Breast epithelium (tissue), 4 donors: Measurements from ENCODE around the gene TNP2. TPM values are rescaled to one million over a fixed set of nuclear protein-coding genes. Genes with fewer than 3 reads are reported as not detected.

Experiments used
- DNase-seq, 2 donors: peaks; one replicate each; pipeline ENCODE4 v3.0.0-alpha.2; 2019; ENCODE audit warnings: low spot score in 2 of 2
- H3K27ac ChIP-seq, 2 donors: fragments of 200-600 bp; sonication (generic) in 1 of 2; one replicate each; pipeline ENCODE4 v1.5.1; 2016 to 2019; ENCODE audit warnings: mild to moderate bottlenecking in 1 of 2
- H3K27me3 ChIP-seq, 2 donors: fragments of 200-600 bp; sonication (generic) in 1 of 2; one replicate each; pipeline versions ENCODE4 v1.5.1 to v1.6.0; 2017 to 2019; ENCODE audit warnings: control low read depth in 1 of 2, mild to moderate bottlenecking in 1 of 2
- H3K36me3 ChIP-seq: fragments of 200-600 bp; one replicate; pipeline ENCODE4 v1.5.1; 2019
- H3K4me1 ChIP-seq, 2 donors: fragments of 200-600 bp; sonication (generic); one replicate each; pipeline ENCODE4 v1.5.1; 2016 to 2019; ENCODE audit warnings: control low read depth in 1 of 2
- H3K4me3 ChIP-seq, 3 donors: fragments of 200-600 bp; sonication (generic); 1 replicate in 2 of 3; 2 replicates in 1 of 3; pipeline ENCODE4 v1.5.1; 2016 to 2019; ENCODE audit warnings: mild to moderate bottlenecking in 3 of 3, moderate library complexity in 2 of 3
- H3K9me3 ChIP-seq, 2 donors: fragments of 200-600 bp; sonication (generic) in 1 of 2; one replicate each; pipeline ENCODE4 v1.5.1; 2016 to 2019; ENCODE audit warnings: control low read depth in 1 of 2
- POLR2A ChIP-seq: fragments of 450-650 bp; IDR thresholded peaks from one replicate; pipeline ENCODE4 v1.6.1; 2016; ENCODE audit warnings: antibody characterized with exemption, mild to moderate bottlenecking, moderate library complexity
- POLR2AphosphoS5 ChIP-seq, 3 donors: sonication (generic); formaldehyde crosslinking; IDR thresholded peaks; one replicate each; pipeline ENCODE4 v1.6.1; 2017; ENCODE audit warnings: antibody characterized with exemption in 3 of 3
- intact Hi-C: fragments of 100-400 bp; cut with DNase I; formaldehyde crosslinking; loops from one replicate; pipeline ENCODE4 v1.15.1; 2023; ENCODE audit warnings: low total_unique reads
- total RNA-seq, 3 donors: library from RNA; depleted of rRNA; stranded (reverse); fragments of >200 nt; gene quantifications; one replicate each; pipeline ENCODE4 v1.1.0, GENCODE V29; 2016
- TF ChIP-seq, protein P1 (sequence below), 3 donors: fragments of 450-650 bp; IDR thresholded peaks; one replicate each; pipeline ENCODE4 v1.5.1; 2016 to 2017; ENCODE audit warnings: antibody characterized with exemption in 3 of 3, mild to moderate bottlenecking in 3 of 3, moderate library complexity in 3 of 3

Gene TNP2
- total RNA-seq, 3 donors from 2014 or later: not detected

DNA sequence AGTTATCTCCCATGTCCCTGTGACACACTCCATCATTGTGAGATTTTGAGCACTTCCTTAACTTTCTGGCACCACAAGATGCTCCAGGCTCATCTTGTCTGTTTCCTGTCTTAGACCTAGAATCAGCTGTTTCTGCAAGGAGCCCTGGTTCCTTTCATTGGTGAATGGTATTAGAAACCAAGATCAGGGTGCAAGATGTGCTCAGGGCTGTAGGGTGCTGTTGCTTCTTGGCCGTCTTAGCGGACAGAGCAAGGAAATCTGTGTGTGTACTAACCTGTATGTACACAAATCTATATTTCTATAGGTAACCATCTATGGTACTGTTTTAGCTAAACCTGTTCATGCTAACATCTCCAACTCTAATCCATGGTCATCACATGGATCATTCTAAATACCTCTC lies 20.1 kb upstream of the TNP2 start:
- no peak overlapping the region for H3K27ac ChIP-seq
- H3K27me3 ChIP-seq: no peaks in the 10 kb centered on the region
- intact Hi-C loops: no loop called here
- no peaks in the 10 kb centered on the region for H3K4me1 ChIP-seq
- H3K36me3 ChIP-seq: no peaks in the 10 kb centered on the region
- TF ChIP-seq POLR2AphosphoS5 (IDR thresholded peaks at IDR 0.05): no peak
- no peak for TF ChIP-seq POLR2A
- TF ChIP-seq, protein P1, sequence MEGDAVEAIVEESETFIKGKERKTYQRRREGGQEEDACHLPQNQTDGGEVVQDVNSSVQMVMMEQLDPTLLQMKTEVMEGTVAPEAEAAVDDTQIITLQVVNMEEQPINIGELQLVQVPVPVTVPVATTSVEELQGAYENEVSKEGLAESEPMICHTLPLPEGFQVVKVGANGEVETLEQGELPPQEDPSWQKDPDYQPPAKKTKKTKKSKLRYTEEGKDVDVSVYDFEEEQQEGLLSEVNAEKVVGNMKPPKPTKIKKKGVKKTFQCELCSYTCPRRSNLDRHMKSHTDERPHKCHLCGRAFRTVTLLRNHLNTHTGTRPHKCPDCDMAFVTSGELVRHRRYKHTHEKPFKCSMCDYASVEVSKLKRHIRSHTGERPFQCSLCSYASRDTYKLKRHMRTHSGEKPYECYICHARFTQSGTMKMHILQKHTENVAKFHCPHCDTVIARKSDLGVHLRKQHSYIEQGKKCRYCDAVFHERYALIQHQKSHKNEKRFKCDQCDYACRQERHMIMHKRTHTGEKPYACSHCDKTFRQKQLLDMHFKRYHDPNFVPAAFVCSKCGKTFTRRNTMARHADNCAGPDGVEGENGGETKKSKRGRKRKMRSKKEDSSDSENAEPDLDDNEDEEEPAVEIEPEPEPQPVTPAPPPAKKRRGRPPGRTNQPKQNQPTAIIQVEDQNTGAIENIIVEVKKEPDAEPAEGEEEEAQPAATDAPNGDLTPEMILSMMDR (IDR thresholded peaks at IDR 0.05): no peak
- H3K9me3 ChIP-seq: no peaks in the 10 kb centered on the region
- no peak for DNase-seq
- H3K4me3 ChIP-seq: no peak overlapping the region

DNA sequence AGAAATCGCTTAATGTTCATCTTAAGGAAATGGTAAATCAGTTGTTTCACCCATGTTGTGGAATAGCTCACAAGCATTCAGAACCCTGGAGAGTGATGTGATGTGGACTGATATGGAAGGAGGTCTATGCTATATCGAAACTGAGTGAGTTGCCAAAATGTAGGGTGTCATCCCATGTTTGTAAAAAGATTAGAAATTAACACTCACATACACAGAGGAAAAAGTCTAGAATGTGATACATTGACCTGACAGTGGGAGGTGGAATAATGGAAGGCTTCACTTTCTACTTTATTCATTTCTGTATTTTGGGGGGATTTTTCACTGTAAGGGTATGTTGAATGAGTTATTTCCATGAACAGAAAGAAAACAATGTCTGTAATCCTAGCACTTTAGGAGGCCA lies 16.7 kb upstream of the TNP2 start:
- DNase-seq: no peak
- Histone ChIP-seq H3K9me3 (no peaks in the 10 kb centered on the region), H3K27ac (no peak overlapping the region), H3K4me1 (no peaks in the 10 kb centered on the region), H3K36me3 (no peaks in the 10 kb centered on the region), H3K27me3 (no peaks in the 10 kb centered on the region), H3K4me3 (no peak overlapping the region)
- intact Hi-C loops: no loop called here
- no peak for TF ChIP-seq POLR2A

DNA sequence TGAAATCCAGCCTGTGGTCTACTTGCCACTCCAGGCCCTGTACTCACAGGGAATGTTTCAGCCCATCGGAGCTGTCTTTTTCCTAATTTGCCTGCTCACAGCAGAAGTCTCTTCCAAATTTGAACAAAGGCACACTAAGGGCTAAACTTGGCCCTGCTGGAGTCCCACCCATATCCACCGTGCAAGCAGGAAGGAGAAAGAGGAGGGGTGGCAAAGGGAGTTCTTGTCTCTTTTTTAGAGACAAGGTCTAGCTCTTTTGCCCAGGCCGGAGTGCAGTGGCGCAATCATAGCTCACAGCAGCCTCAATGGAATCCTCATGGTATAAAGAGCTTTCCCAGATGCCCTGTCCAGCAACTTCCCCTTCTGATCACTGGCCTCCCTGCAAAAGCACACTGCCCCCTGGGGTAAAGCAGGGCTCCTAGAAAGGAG lies 14.7 kb upstream of the TNP2 start:
- intact Hi-C loops: no loop called here
- no peaks in the 10 kb centered on the region for H3K27me3 ChIP-seq
- TF ChIP-seq POLR2AphosphoS5 (IDR thresholded peaks at IDR 0.05): no peak
- TF ChIP-seq POLR2A: no peak
- TF ChIP-seq, protein P1 (IDR thresholded peaks at IDR 0.05): no peak
- H3K4me1 ChIP-seq: no peaks in the 10 kb centered on the region
- no peak for DNase-seq
- H3K9me3 ChIP-seq: no peaks in the 10 kb centered on the region
- H3K27ac ChIP-seq: no peak overlapping the region
- no peaks in the 10 kb centered on the region for H3K36me3 ChIP-seq
- no peak overlapping the region for H3K4me3 ChIP-seq

DNA sequence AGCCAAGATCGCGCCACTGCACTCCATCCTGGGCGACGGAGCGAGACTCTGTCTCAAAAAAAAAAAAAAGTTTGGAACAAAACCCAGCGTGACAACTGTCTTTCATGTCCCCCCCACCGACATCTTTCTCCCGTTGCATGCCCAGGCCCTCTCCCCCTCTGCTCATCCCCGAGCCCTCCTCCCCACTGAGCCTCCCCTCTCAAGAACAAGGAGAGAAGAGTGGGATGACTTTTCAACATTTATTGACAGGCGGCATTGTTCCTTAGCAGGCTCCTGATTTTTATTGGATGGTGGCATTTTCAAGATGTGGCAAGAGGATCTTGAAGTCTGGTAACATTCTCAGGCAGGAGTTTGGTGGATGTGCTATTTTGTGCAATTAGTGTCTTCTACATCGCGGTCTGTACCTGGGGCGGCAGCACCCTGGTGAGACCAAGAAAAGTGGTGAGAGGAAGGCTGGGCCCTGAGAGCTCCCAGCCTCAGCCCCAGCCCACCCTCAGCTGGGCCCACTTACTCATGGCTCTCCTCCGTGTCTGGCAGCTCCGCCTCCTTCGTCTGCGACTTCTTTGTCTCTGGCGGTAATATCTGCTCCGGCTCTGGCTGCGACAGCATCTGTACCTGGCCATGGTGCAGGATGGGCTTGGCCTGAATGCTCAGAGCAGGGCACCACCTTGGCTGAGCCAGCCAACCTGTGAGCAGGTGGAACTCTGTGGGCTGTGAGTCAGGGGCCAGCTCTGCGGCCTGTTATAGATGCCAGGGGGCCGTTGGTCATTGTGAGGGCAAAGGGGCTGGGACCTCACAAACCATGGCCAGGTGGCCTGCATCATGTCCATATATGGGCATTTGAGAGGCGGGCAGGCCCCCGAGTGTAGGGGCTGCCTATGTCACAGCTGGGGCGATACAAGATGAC lies 11.7 kb upstream of the TNP2 start, which contains the start of gene PRM1:
Gene PRM1, minus strand, starts transcription at position 715 of the 907 bp plus-strand sequence. Its CDS starts 92 bp downstream, at position 623.
- Histone ChIP-seq H3K9me3 (no peaks in the 10 kb centered on the region), H3K27me3 (no peaks in the 10 kb centered on the region), H3K4me1 (no peaks in the 10 kb centered on the region), H3K36me3 (no peaks in the 10 kb centered on the region), H3K27ac (no peak within 1 kb of the TSS), H3K4me3 (no peak within 1 kb of the TSS)
- no peak for DNase-seq
- intact Hi-C loops: no loop called here
- TF ChIP-seq POLR2A: no peak
- no peak for TF ChIP-seq POLR2AphosphoS5 (IDR thresholded peaks at IDR 0.05)
- TF ChIP-seq, protein P1 (IDR thresholded peaks at IDR 0.05): no peak

DNA sequence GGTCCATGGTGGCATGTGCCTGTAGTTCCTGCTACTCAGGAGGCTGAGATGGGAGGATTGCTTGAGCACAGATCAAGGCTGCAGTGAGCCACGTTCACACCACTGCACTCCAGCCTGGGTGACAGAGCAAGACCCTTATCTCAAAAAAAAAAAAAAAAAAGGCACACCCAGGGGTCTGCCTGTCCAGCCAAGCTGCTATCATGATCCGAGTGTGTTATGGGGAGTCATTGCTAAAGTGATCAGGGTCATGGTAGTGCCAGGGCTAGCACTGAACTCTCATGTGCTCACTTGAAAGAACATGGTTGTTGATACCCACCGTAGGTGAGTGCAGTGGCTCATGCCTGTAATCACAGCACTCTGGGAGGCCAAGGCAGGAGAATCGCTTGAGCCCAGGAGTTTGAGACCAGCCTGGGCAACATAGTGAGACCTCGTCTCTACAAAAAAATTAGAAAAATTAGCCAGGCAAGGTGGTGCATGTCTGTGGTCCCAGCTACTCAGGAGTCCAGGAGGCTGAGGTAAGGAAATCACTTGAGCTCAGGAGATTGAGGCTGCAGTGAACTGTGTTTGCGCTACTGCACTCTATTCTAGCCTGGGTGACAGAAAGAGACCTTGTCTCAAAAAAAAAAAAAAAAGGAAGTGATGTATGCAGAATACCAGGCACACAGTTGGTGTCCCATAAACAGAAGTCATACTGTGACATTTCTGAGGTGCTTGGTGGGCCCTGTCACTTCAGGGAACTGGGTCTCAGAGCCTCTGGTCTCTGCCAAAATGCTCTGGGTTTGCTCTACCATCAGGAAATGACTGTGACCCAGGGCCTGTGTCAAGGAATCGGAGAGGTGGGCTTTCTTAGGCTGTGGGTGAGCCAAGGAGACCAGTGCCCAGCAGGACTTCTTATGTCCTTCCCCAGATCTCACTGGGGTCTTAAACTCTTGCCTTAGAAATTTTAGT lies 9.8 kb upstream of the TNP2 start:
- intact Hi-C loops: no loop called here
- H3K9me3 ChIP-seq: no peaks in the 10 kb centered on the region
- H3K4me1 ChIP-seq: no peaks in the 10 kb centered on the region
- no peak for DNase-seq
- H3K36me3 ChIP-seq: no peaks in the 10 kb centered on the region
- TF ChIP-seq, protein P1 (IDR thresholded peaks at IDR 0.05): no peak
- TF ChIP-seq POLR2AphosphoS5 (IDR thresholded peaks at IDR 0.05): no peak
- TF ChIP-seq POLR2A: no peak
- H3K27me3 ChIP-seq: no peaks in the 10 kb centered on the region
- no peak overlapping the region for H3K4me3 ChIP-seq
- H3K27ac ChIP-seq: no peak overlapping the region
